Esophagus muscularis mucosa (tissue), 4 donors: Measurements from ENCODE around the gene LRRC7. TPM values are rescaled to one million over a fixed set of nuclear protein-coding genes. Genes with fewer than 3 reads are reported as not detected.

Experiments
- DNase-seq: peaks from one replicate; pipeline ENCODE4 v3.0.0-alpha.2; 2017; ENCODE audit errors: extremely low spot score
- H3K27ac ChIP-seq, 4 donors: fragments of 200-600 bp; sonication (generic); replicated peaks in 1 of 4; 1 replicate in 3 of 4; 2 replicates in 1 of 4; pipeline ENCODE4 v1.5.1; 2016 to 2019; ENCODE audit warnings: mild to moderate bottlenecking in 1 of 4
- H3K27me3 ChIP-seq, 4 donors: fragments of 200-600 bp; sonication (generic); one replicate each; pipeline versions ENCODE4 v1.5.1 to v1.6.0; 2016 to 2019
- H3K36me3 ChIP-seq, 4 donors: fragments of 200-600 bp; sonication (generic); one replicate each; pipeline ENCODE4 v1.5.1; 2016 to 2019
- H3K4me1 ChIP-seq, 4 donors: fragments of 200-600 bp; sonication (generic); one replicate each; pipeline ENCODE4 v1.5.1; 2016 to 2019
- H3K4me3 ChIP-seq, 4 donors: fragments of 200-600 bp; sonication (generic); 1 replicate in 2 of 4; 2 replicates in 2 of 4; pipeline ENCODE4 v1.5.1; 2016 to 2019; ENCODE audit warnings: mild to moderate bottlenecking in 4 of 4, moderate library complexity in 1 of 4
- H3K9me3 ChIP-seq, 4 donors: fragments of 200-600 bp; sonication (generic); 1 replicate in 3 of 4; 2 replicates in 1 of 4; pipeline ENCODE4 v1.5.1; 2016 to 2019
- CTCF ChIP-seq, 3 experiments: fragments of 200-600 bp in 2 of 3; fragments of 450-650 bp in 1 of 3; sonication (generic) in 2 of 3; IDR thresholded peaks; one replicate each; pipeline ENCODE4 v1.5.1; 2017 to 2019; ENCODE audit warnings: antibody characterized with exemption in 3 of 3, mild to moderate bottlenecking in 2 of 3, moderate library complexity in 1 of 3
- EP300 ChIP-seq: sonication (generic); formaldehyde crosslinking; IDR thresholded peaks from one replicate; pipeline ENCODE4 v1.6.1; 2017; ENCODE audit warnings: antibody characterized with exemption
- POLR2A ChIP-seq: fragments of 450-650 bp; IDR thresholded peaks from one replicate; pipeline ENCODE4 v1.6.1; 2017; ENCODE audit warnings: antibody characterized with exemption, moderate library complexity, mild to moderate bottlenecking, low read depth
- POLR2AphosphoS5 ChIP-seq, 2 donors: sonication (generic); formaldehyde crosslinking; IDR thresholded peaks; one replicate each; pipeline ENCODE4 v1.6.1; 2017; ENCODE audit warnings: antibody characterized with exemption in 2 of 2
- WGBS: methylation state at CpG from one replicate; pipeline ENCODE4 v1.1.5; 2018; 5-methylcytosine and 5-hydroxymethylcytosine counted together
- intact Hi-C: fragments of 100-400 bp; cut with DNase I; formaldehyde crosslinking; loops from one replicate; pipeline ENCODE4 v1.15.1; 2023
- total RNA-seq, 4 donors: library from RNA; depleted of rRNA; stranded (reverse); fragments of >200 nt; gene quantifications; one replicate each; pipeline versions ENCODE4 v1.1.0 to v1.2.1, GENCODE V29; 2016

LRRC7 gene
- total RNA-seq, 4 donors from 2014 or later, result 0.26 to 2.5 (median 0.42) TPM

- TF ChIP-seq CTCF (IDR thresholded peaks at IDR 0.05) (no peak), POLR2A (no peak), EP300 (no peak), POLR2AphosphoS5 (IDR thresholded peaks at IDR 0.05) (no peak)
- no peak overlapping the region for H3K27ac ChIP-seq
- intact Hi-C loops, result no loop called here
- no peaks in the 10 kb centered on the region for H3K4me1 ChIP-seq
- H3K27me3 ChIP-seq, result no peaks in the 10 kb centered on the region
- H3K4me3 ChIP-seq, result no peak overlapping the region
- H3K9me3 ChIP-seq, result no peaks in the 10 kb centered on the region
- DNase-seq, result no peak
- WGBS, result 74% methylated on average over 7 of the region's 7 CpGs
- H3K36me3 ChIP-seq, result no peaks in the 10 kb centered on the region
Measured at GRCh38 chr1:69523461-69523860, 44.3 kb upstream of the LRRC7 start.

- Histone ChIP-seq H3K36me3 (no peaks in the 10 kb centered on the region), H3K4me3 (no peak overlapping the region), H3K27ac (no peak overlapping the region), H3K27me3 (no peaks in the 10 kb centered on the region), H3K4me1 (no peaks in the 10 kb centered on the region), H3K9me3 (no peaks in the 10 kb centered on the region)
- TF ChIP-seq POLR2A, result no peak
- TF ChIP-seq CTCF (IDR thresholded peaks at IDR 0.05), result no peak
- no peak for TF ChIP-seq POLR2AphosphoS5 (IDR thresholded peaks at IDR 0.05)
- no peak for TF ChIP-seq EP300
- DNase-seq, result no peak
- intact Hi-C loops, result no loop called here
- 82% methylated on average over 1 of the region's 1 CpG for WGBS
Measured at GRCh38 chr1:69524015-69524414, 43.7 kb upstream of the LRRC7 start.

GRCh38 chr1:69527273-69527672 is 40.4 kb upstream of the LRRC7 start:
- Histone ChIP-seq H3K27me3 (no peaks in the 10 kb centered on the region), H3K4me3 (no peak overlapping the region), H3K27ac (no peak overlapping the region), H3K4me1 (no peaks in the 10 kb centered on the region), H3K9me3 (no peaks in the 10 kb centered on the region), H3K36me3 (no peaks in the 10 kb centered on the region)
- intact Hi-C loops, result no loop called here
- 65% methylated on average over 2 of the region's 2 CpGs for WGBS
- TF ChIP-seq POLR2A, result no peak
- no peak for TF ChIP-seq EP300
- TF ChIP-seq CTCF (IDR thresholded peaks at IDR 0.05), result no peak
- TF ChIP-seq POLR2AphosphoS5 (IDR thresholded peaks at IDR 0.05), result no peak
- DNase-seq, result no peak

GRCh38 chr1:69528376-69528775 is 39.3 kb upstream of the LRRC7 start:
- no peak for DNase-seq
- Histone ChIP-seq H3K27ac (no peak overlapping the region), H3K36me3 (no peaks in the 10 kb centered on the region), H3K4me1 (no peaks in the 10 kb centered on the region), H3K4me3 (no peak overlapping the region), H3K9me3 (no peaks in the 10 kb centered on the region), H3K27me3 (no peaks in the 10 kb centered on the region)
- intact Hi-C loops, result no loop called here
- TF ChIP-seq POLR2AphosphoS5 (IDR thresholded peaks at IDR 0.05), result no peak
- no peak for TF ChIP-seq EP300
- no peak for TF ChIP-seq POLR2A
- no peak for TF ChIP-seq CTCF (IDR thresholded peaks at IDR 0.05)
- 73% methylated on average over 2 of the region's 2 CpGs for WGBS

GRCh38 chr1:69533343-69533742 is 34.4 kb upstream of the LRRC7 start:
- DNase-seq, result no peak
- intact Hi-C loops, result no loop called here
- 84% methylated on average over 1 of the region's 1 CpG for WGBS
- H3K4me1 ChIP-seq, result no peaks in the 10 kb centered on the region
- no peak overlapping the region for H3K4me3 ChIP-seq
- no peak for TF ChIP-seq EP300
- no peak for TF ChIP-seq CTCF (IDR thresholded peaks at IDR 0.05)
- no peak for TF ChIP-seq POLR2AphosphoS5 (IDR thresholded peaks at IDR 0.05)
- no peak for TF ChIP-seq POLR2A
- H3K9me3 ChIP-seq, result no peaks in the 10 kb centered on the region
- no peaks in the 10 kb centered on the region for H3K36me3 ChIP-seq
- no peaks in the 10 kb centered on the region for H3K27me3 ChIP-seq
- H3K27ac ChIP-seq, result no peak overlapping the region
